Measurements from ENCODE around the gene STAG3.

Gene STAG3

DNA sequence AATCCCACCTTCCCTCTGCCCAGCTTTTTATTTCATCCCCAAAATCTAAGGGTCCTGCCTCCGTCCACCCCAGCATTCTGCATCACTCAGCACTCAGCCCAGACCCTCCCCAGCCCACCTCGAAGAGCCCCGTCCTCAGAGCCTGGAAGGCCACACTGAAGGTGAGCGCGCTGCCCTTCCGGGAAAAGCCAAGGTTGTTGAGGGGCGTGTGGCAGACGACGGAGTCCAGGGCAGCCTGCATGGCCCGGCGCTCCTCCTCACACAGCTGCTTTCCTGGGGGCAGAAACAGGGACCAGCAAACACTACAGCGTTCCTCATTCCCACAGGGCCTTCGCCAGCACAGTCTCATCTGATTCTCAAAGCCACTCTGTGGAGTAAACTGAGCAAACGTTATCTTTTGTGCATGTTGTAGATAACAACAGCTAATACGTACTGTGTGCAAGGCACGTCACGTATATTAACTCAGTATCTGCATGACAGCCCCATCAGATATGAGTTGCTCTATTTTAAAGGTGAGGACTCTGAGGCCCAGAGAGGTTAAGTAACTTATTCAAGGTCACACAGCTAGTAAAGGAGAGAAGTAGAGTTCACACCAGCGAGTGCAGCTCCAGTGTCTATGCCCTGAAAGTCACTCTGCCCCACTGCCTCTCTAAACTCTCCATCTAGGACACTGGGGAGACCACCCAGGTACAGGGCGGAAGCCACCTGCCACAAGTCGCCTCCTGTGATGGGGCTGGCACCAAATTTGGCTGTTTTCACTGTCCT is 22.0 kb upstream of the STAG3 start:
- no peak for DNase-seq (ENCODE audit: low read depth)

DNA sequence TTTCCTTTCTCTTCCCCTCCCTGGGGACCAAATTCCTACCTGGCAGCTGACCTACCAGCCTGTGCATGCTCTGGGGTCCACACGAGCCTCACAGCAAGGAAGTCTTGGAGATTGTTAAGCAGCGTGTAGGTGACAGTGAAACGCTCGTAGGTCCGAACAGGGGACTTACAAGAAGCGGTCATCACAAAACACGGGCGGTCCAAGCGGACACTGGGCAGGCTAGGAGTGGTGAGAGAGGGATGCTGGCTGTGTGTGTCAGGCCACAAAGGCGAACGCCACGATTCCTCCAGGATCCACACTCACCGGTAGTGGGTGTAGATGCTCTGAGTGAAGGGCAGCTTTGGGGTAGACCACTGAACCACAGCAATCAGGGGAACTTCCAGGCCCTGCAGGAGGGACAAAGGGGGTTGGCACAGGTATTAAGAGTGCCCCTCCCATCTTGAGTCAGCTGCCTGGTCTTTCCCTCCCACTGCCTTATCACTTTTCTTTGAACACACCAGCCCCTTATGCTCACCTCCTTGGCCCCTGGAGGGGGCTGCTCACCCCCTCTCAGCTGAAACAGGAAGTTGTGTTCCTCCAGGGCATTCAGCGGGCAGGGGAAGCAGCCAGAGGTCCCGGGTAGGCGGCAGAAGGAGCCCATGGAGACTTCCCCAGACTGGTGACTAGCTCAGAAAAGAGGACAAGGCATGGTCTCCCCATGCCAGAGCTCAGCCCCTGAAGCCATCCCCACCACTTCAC is 21.2 kb upstream of the STAG3 start:
- DNase-seq (ENCODE audit: low read depth) = no peak

DNA sequence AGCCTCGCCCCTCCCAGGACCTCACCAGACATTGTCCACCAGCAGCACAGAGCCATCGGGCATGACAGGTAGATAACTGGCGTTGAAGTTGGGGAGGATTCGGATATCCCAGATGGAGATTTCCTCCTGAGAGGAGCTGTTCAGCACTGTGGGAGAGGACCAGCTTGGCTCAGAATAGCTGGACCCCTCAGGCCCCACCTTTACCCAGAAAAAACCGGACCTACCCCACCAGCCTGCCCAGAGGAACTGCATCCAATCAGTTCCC is 20.7 kb upstream of the STAG3 start:
- DNase-seq (ENCODE audit: low read depth) = no peak

DNA sequence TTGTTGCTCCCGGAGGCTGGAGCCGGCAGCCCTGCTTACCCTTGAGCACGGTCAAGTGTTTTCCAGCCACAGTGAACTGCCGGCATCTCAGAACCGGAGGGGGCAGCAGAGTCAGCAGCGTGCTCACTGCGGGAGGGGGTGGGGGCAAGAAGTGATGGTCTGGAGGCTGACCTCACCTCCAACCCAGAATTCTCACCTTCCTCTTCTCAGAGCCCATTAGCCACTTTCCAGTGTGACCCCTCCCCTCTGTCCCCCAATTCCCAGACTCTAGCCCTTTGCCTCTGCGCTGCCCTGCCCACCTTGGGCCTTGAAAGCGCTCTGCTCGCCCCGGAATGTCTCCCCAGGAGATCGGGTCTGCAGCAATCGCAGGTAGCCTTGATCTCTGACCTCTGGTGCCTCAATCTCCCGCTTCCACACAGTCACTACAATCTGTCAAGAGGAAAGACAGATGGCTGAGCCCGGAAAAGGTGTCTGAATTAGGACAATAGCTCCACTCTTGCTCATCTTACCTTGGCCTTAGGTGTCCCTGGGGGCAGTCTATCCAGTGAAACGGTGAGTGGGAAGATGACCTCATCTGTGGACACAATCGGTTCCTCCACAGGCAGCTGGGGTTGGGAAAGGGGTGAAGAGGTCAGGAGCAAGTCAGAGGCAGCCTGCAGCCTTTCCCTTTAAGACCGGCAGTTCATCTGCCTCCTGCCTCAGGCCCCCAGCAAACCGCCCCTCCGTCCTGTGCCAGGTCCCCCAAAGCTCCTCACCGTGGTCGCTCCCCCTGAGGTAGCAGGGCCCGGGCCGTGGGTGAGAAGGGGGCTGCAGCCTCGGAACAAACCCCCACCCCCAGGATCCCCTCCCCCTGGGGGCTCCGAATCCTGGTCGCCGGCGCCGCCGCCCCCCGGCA is 20.1 kb upstream of the STAG3 start:
- DNase-seq (ENCODE audit: low read depth) = peak; percentile 63

DNA sequence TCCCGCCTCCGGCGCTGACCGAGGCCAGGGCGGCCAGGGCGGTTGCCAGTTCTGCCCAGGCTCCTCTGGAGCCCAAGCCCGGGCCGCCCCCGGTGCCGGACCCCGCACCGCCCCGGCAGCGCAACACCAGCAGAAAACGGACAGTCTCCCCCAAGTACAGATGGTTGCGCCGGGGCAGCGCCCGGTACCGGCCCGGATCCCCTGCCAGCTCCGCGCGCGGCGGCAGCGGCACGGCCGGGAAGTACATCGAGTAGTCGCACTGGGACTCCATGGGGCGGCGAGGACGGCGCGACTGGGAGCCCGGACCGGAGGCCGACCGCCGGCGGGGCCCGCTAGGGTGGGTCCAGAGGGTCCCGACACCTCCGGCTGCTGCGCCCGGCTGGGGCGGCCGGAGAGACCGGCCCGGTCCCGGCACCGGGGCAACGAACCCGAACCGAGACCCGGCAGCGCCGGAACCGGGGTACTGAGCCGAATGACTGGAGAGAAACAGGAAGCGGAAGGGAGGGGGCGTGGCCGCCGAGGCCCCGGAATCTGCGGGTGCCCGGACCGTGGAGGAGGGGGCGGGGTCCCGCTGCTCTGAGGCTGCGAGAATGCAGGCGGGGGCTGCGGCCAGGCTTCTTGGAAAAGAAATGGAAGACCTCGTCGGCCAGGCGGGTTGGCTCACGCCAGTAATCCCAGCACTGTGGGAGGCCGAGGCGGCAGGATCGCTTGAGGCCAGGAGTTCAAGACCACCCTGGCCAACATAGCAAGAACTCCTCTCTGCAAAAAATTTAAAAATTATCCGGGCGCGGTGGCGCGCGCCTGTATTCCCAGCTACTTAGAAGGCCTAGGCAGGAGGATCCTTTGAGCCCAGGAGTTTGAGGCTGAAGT is 19.3 kb upstream of the STAG3 start, which contains the start of gene TRAPPC14:
TSS of gene TRAPPC14 (minus strand) at position 495 of the 870 bp plus-strand sequence. CDS start at position 271, 224 bp downstream.
- peak; percentile 86 for DNase-seq (ENCODE audit: low read depth)

DNA sequence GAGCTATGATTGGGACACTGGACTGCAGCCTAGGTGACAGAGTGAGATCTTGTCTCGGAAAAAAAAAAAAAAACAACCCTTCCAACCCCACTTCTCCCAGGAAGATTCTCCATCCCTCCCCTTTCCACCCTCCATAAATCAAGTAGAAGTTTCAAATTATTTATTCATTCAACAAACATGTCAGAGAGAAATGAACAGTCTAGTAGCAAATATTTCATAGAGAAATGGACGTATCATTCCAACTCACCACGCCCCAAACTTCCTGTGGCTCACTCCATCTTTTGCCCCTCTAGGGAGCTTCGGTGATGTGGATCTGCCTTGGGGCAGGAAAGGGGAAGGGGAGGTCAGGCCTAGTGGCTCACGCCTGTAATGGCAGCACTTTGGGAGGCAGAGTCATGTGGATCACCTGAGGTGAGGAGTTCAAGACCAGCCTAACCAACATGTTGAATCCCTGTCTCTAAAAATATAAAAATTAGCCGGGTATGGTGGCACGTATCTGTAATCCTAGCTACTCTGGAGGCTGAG is 18.6 kb upstream of the STAG3 start:
- DNase-seq (ENCODE audit: low read depth) = no peak

DNA sequence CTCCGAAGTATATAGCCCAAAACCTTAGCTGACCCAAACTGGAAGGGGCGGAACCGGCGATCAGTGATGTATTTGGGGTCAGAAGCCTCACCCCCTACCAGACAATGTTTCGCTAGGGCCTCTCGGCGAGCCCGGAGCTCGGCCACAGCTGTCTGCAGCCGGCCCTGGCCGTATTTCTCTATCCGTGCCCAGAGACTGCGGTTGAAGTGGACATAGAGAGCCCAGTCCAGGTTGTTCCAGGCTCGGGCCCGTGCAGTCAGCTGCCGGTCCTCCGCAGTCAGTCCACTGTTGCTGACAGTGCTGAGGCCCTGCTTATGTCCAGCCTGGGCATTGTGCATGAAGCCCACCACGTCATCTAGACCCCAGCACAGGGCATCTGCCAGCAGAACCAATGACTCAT is 17.7 kb upstream of the STAG3 start:
- DNase-seq (ENCODE audit: low read depth) = no peak

DNA sequence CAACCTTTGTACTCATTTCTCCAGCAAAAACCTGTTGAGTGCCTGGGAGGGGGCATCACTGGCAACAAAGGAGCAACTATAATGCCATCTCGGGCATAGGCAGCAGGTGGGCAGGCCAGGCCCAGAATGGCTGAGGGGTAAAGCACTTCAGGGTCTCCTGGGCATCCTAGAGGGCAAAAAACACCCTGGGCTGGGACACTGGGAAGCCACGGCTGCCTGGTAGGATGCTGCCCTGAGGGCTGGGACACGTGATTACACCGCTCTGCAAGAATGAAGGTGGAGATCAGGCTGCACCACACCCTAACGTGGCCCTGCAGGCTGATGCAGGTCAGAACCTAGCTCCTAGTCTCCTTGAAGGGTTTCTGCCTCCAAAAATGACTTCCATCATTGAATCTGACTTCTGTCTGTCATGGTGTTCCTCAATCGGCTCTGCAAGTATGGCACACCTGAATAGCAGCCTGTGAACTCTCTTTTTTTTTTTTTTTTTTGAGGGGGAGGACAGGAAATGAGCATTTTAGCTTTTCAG is 14.6 kb upstream of the STAG3 start:
- peak; percentile 21 for DNase-seq (ENCODE audit: low read depth)

DNA sequence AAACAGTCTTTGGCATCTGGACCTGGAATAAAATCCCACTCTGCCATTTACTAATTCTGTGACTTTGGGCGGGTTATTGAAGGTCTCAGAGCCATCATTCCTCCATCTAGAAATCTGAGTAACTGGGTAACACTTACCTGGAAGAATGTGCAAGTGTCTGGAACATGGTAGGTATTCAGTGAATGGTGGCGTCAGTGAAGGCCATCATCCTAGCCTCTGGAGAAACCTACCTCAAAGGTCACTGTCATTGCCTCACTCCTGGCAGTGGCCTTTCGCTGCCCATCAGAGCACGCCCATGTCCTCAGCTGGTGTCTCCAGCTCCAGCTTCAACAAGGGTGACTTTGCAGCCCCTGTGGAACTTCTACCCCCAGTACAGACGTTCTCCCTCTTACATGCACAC is 13.8 kb upstream of the STAG3 start:
- DNase-seq (ENCODE audit: low read depth) = no peak

DNA sequence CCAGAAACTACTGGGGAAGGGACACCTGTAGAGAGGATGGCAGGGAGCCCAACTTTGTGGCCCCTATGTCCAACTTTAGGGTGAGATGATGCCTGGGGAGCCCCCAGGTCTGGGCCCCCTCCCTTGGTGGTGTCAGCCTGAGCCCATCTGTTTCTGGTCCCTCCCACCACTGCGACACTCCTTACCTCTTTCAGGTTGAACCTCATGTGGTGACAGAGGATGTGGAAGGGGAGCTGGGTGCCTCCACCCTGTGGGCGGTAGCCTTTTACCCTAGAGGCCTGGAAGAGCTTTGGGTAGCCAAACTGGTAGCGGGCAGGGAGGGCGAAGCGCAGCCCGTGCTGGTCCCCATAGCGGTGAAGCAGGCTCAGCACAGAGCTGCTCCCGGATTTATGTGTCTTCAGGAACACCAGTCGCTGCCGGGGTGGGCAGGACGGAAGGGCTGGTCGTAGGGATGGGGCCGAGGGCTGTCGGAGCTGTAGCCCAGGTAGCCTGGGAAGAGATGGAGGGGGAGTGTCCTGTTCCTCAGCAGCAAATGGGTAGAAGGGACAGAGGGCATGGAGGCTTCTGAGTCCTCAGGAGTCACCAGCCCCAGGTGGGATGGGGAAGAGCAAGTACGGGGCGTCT is 11.3 kb upstream of the STAG3 start:
- no peak for DNase-seq (ENCODE audit: low read depth)

DNA sequence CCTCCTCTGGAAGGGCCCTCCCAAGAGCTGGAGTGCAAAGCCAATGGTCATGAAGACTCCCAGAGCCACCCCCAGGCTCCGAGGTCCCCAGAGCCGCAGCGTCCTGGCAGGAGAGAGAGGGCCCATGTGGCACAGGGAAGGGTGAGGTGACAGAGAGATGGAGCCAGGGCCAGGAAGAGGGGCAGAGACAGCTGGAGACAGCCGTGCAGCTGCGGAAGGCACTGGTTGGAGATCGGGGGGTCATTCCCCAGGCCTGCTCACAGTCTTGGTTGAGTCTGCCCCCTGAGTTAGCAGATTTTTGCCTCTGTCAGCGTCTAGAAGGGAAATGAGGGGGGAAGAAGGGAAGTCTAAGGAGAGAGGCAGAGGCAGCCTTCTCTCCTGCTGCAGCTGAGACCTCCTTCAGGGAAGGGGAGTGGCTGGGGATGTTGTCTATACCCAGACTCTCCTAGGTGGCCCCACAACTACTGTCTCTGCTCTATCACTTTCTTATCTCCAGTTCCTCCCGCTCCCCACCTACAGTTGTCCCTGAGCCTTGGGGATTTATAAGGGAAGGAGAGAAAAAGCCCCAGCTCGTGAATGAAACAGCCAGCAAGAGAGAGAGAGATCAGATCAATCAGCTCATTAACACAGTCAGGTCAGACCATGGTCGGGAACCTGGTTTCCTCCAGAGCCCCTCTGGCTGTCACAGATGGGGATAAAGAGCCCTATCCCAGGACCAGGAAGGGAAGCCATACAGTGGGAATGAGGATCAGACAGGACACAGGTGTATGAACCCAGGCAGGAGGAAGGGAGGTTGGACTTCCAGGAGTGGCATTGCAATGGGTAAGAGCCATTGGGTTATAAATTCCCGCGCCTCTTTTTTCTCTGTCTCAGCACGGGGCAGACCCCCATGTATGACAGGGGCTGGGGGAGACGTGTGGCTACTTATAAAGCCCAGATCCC is 10.5 kb upstream of the STAG3 start:
- DNase-seq (ENCODE audit: low read depth) = no peak

DNA sequence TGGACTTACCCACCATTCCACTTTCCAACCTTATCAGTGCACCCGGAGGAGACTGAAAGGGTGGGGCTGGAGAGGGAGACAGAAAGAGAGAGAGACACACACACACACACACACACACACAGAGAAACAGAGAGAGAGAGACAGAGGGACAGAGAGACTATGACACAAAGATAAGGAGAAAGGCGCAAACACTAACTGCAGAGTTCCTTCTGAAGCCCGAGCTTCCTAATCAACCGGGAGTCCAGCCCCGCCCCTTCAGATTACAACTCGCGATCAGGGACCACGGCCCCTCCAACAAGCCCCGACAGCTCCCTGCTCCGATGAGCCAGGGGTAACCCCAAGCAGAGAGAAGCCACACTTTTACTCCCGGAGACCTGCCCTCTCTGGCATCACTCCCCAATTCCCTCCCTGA is 9.8 kb upstream of the STAG3 start:
- DNase-seq (ENCODE audit: low read depth) = peak; percentile 27

DNA sequence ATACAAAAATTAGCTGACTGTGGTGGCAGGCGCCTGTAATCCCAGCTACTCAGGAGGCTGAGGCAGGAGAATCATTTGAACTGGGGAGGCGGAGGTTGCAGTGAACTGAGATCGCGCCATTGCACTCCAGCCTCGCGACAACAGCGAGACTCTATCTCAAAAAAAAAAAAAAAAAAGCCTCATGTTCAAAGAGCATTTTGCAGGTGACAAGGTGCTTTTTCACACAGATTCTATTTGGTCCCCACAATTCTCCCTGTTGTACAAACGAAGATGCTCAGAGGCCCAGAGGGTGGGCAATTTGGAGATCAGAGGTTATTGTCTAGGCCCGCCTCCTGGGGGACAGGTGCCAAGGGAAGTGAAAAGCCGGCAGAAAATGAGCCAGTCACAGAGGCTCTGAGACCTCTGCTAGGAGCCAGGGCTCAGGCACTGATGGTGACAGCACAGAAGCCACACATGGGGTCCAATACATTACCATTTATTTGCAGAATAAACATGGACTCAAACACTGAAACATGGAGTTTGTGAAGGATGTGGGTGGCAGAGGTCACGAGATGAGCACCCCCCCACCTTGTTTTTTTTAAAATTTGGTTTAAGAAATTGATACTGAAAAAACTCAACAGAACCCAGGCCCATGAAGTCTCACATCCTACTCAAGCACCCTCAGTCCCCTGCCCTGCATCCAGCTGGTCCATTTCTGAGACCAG is 8.4 kb upstream of the STAG3 start:
- DNase-seq (ENCODE audit: low read depth) = no peak

DNA sequence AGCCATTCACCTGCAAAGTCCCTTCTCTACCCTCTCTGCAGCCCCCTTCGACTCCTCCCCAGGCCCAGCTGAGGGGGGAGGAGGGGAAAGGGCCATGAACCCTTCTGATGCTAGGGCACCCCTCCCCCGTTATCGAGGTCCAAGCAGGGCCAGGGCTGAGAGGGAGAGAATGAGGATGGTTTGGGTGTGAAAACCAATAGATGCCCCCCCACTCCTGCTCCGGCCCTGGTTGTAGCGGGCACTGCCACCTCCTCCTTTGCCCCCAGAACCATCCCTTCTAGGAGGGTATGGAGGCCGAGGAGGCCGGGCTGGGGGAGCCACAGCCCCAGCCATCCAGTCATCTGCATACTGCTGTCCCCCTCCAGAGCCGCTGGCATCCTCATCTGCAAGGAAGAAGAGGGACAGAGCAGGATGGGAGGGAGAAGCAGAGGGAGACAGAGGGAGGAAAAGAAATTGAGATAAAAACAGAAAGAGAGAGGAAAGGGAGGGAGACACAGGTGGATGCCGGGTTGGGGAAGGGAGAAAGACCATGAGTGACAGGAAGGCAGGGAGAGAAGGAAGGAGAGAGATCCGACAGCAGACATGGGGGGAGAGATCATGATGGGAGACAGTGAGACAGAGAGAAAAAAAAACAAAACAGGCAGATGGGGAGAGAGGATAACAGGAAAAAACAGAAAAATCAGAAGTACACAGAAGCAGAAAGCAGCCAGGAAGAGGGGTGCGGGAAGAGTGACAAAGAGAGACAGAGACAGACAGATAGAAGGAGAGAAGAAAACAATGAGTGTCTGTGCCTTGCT is 7.4 kb upstream of the STAG3 start:
- no peak for DNase-seq (ENCODE audit: low read depth)

DNA sequence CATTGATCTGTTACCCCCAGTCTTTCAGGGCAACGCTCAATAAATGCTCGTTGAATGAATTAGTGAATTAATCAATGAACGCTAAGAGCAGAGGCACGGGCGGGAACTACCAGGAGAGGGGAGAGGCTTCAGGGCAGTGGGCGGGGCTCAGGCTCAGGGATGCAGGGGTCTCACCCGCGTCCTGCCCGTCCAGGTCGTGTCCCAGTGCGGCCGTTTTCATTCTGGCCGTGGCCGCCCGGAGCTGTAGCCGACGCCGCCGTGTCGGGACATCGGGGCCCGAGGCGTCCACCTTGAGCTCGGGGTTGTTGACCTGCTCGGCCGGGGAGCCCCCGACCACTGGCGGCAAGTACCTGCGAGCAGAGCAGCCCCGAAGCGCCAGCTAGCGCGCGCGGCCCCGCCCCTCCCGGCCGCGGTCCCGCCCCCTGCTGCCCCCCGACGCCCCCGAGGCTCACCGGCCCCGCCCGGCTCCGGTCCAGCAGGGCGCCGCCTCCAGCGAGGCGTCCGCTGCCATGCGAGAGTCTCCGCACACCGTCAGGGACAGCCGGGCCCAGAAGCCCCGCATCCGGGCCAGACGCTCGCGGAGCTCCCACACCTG is 6.5 kb upstream of the STAG3 start:
- no peak for DNase-seq (ENCODE audit: low read depth)

DNA sequence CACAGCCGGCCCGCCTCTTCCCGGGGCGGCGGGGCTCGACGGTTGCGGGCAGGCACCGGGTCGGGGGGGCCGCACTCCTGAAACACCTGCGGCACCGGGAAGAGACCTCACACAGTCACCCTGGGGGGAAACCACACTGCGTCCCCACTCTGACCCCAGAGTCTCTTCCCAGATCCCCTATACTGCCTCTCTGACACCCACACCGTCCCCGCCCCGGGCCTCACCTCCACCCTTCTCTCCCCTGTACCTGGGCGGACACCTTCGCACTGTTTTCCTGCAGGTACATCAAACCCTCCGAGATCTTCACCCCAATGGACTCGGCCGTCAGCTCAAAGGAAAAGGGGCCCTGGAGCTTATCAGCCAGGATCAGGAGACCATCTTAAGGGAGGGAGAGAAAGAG is 5.9 kb upstream of the STAG3 start:
- DNase-seq (ENCODE audit: low read depth) = no peak

DNA sequence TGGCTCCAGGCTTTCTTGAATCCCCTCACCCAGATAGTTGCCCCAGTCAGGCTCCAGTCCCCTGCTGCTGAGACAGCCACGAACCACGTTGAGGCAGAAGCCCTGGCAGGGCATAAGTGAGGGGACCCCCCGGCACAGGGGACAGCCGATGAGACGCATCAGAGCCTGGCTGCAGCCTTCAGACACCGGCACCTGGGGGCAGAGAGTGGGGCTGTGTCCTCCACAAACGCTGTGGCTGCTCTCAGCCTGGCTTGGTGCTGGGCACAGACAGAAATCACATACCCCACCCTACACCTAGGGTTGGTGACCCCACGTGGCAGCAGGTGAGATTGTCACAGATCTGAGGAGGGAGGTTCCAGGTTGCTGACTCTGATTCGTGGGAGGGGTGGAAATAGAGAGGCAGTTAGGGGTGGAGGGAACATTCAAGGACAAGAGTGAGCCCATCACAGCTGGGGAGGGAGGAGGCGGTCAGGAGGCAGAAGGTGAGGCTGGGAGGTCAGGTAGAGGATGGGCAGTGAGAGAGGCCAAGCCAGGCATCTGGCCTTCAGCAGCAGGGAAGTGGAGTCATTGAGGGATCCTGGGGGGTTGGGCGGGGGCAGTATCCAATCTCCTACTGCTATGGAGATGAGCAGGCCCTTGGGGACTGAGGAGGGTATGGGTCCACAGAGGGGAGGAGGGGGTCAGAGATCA is 3.8 kb upstream of the STAG3 start:
- DNase-seq (ENCODE audit: low read depth) = no peak

All from EH (cell line).